IMR-90 (cell line): Measurements from ENCODE around the gene FBXO41.

Experiments used
- CEBPB ChIP-seq: IDR thresholded peaks from 2 replicates; pipeline ENCODE4 v1.6.1; 2012; ENCODE audit warnings: low read depth, low read length, improper control_type of control experiment
- CHD1 ChIP-seq: IDR thresholded peaks from 2 replicates; pipeline ENCODE4 v1.6.1; 2012; ENCODE audit warnings: low read depth, low read length, improper control_type of control experiment
- CTCF ChIP-seq: conservative IDR thresholded peaks from 2 replicates; pipeline ENCODE4 v1.5.1; 2012; ENCODE audit warnings: mild to moderate bottlenecking, low read depth, low read length, improper control_type of control experiment
- ELK1 ChIP-seq: fragments of 150-350 bp; IDR thresholded peaks from 2 replicates; pipeline ENCODE4 v1.6.1; 2016; ENCODE audit warnings: low read depth, mild to moderate bottlenecking, low read length, moderate library complexity, borderline replicate concordance
- FOS ChIP-seq: fragments of 150-350 bp; IDR thresholded peaks from 2 replicates; pipeline ENCODE4 v1.6.1; 2016; ENCODE audit warnings: low read depth, low read length
- MAFK ChIP-seq: IDR thresholded peaks from 2 replicates; pipeline ENCODE4 v1.6.1; 2012; ENCODE audit warnings: low read depth, low read length, improper control_type of control experiment
- MAZ ChIP-seq: IDR thresholded peaks from 2 replicates; pipeline ENCODE4 v1.6.1; 2012; ENCODE audit warnings: low read depth, mild to moderate bottlenecking, low read length, improper control_type of control experiment, moderate library complexity, borderline replicate concordance
- NFE2L2 ChIP-seq: fragments of 150-350 bp; IDR thresholded peaks from 2 replicates; pipeline ENCODE4 v1.6.1; 2016; ENCODE audit warnings: low read depth, mild to moderate bottlenecking, low read length
- POLR2A ChIP-seq: IDR thresholded peaks from 2 replicates; pipeline ENCODE4 v1.6.1; 2012; ENCODE audit warnings: mild to moderate bottlenecking, low read depth, low read length
- RAD21 ChIP-seq: IDR thresholded peaks from 2 replicates; pipeline ENCODE4 v1.6.1; 2012; ENCODE audit warnings: low read length, improper control_type of control experiment
- RCOR1 ChIP-seq: IDR thresholded peaks from 2 replicates; pipeline ENCODE4 v1.6.1; 2012; ENCODE audit warnings: mild to moderate bottlenecking, low read length, improper control_type of control experiment; ENCODE audit not compliant: insufficient replicate concordance
- RFX5 ChIP-seq: IDR thresholded peaks from 2 replicates; pipeline ENCODE4 v1.8.0; 2012; ENCODE audit warnings: low read depth, mild to moderate bottlenecking, low read length, moderate library complexity
- SMC3 ChIP-seq: fragments of 150-350 bp; IDR thresholded peaks from 2 replicates; pipeline ENCODE4 v1.6.1; 2016; ENCODE audit warnings: low read depth, mild to moderate bottlenecking, antibody characterized with exemption, low read length, moderate library complexity
- USF2 ChIP-seq: fragments of 150-350 bp; IDR thresholded peaks from 2 replicates; pipeline ENCODE4 v1.6.1; 2017; ENCODE audit warnings: mild to moderate bottlenecking, antibody characterized with exemption, low read length, low read depth

GRCh38 chr2:73291461-73292315 lies 7.4 kb upstream of the FBXO41 start:
- TF ChIP-seq CTCF (no peak), RAD21 (no peak), POLR2A (no peak), MAZ (no peak), NFE2L2 (no peak), USF2 (no peak), RCOR1 (no peak), RFX5 (no peak), SMC3 (no peak), ELK1 (no peak), MAFK (no peak), CHD1 (no peak), CEBPB (no peak), FOS (no peak)
